Endothelial cell of umbilical vein (primary cell): ENCODE measurements around the gene DPYSL4. TPM values are rescaled to one million over a fixed set of nuclear protein-coding genes. Genes with fewer than 3 reads are reported as not detected.

Experiments used
- BruUV-seq: library from RNA; stranded (reverse); fragments of 400-500 nt; replicated peaks from 2 replicates; lab custom pipeline; 2021; lab: Mats Ljungman, UMichigan
- CTCF ChIA-PET: fragments of 300-600, 350-600 bp; sonication (Branson Sonifier 250); formaldehyde crosslinking; loops from one replicate; lab custom pipeline; 2021; ENCODE audit warnings: antibody characterized with exemption, inconsistent platforms; lab: Charles Lee
- POLR2A ChIA-PET: fragments of 300-600, 350-600 bp; sonication (Branson Sonifier 250); formaldehyde crosslinking; loops from one replicate; lab custom pipeline; 2021; ENCODE audit warnings: antibody characterized with exemption, inconsistent platforms; lab: Charles Lee
- DNase-seq: peaks from one replicate; pipeline ENCODE4 v3.0.0-alpha.2; 2011; ENCODE audit warnings: low read depth, low spot score
- FAIRE-seq: peaks from 2 replicates; lab custom pipeline; 2011; peaks lifted over from hg19 to GRCh38; lab: Jason Lieb, UNC
- H2AFZ ChIP-seq: 2 replicates; pipeline ENCODE4 v1.6.0; 2012; ENCODE audit warnings: low read depth, low read length, control low read depth, inconsistent platforms
- H3K27ac ChIP-seq: 2 replicates; pipeline ENCODE4 v1.5.1; 2011; ENCODE audit warnings: low read depth, mild to moderate bottlenecking, control low read depth, low read length, moderate library complexity; ENCODE audit not compliant: insufficient read depth
- H3K27me3 ChIP-seq, 2 experiments: 2 replicates each; pipeline versions ENCODE4 v1.6.0 to v1.6.1; 2011; ENCODE audit warnings: low read length in 2 of 2, mixed read lengths in 1 of 2; ENCODE audit not compliant: control insufficient read depth in 2 of 2, insufficient read depth in 2 of 2
- H3K36me3 ChIP-seq, 2 experiments: 2 replicates in 1 of 2; 3 replicates in 1 of 2; pipeline ENCODE4 v1.5.1; 2011; ENCODE audit warnings: low read length in 2 of 2, mild to moderate bottlenecking in 1 of 2, moderate library complexity in 1 of 2; ENCODE audit not compliant: control insufficient read depth in 2 of 2, insufficient read depth in 2 of 2; ENCODE audit errors: extremely low read depth in 1 of 2
- H3K4me1 ChIP-seq: 3 replicates; pipeline ENCODE4 v1.5.1; 2011; ENCODE audit warnings: mild to moderate bottlenecking, low read length; ENCODE audit not compliant: control insufficient read depth, insufficient read depth; ENCODE audit errors: extremely low read depth
- H3K4me2 ChIP-seq: 2 replicates; pipeline ENCODE4 v1.6.1; 2011; ENCODE audit warnings: low read length, control low read depth, mixed read lengths; ENCODE audit not compliant: insufficient read depth
- H3K4me3 ChIP-seq, 3 experiments: fragments of 200-600 bp in 1 of 3; sonication (generic), shearing (Covaris generic) in 1 of 3; replicated peaks in 1 of 3; 2 replicates each; pipeline ENCODE4 v1.5.1; 2011 to 2016; ENCODE audit warnings: control low read depth in 3 of 3, low read length in 3 of 3, mild to moderate bottlenecking in 2 of 3, inconsistent platforms in 1 of 3, low read depth in 1 of 3, moderate library complexity in 1 of 3; ENCODE audit not compliant: insufficient read depth in 1 of 3
- H3K79me2 ChIP-seq: 2 replicates; pipeline ENCODE4 v1.6.0; 2012; ENCODE audit warnings: low read length, inconsistent platforms; ENCODE audit not compliant: control insufficient read depth, insufficient read depth
- H3K9ac ChIP-seq: replicated peaks from 2 replicates; pipeline ENCODE3; 2011; ENCODE audit warnings: low read length, control low read depth; ENCODE audit not compliant: insufficient read depth; ENCODE audit errors: extremely low read depth
- H3K9me1 ChIP-seq: replicated peaks from 3 replicates; pipeline ENCODE4 v1.6.0; 2011; ENCODE audit warnings: mild to moderate bottlenecking, low read length; ENCODE audit not compliant: control insufficient read depth, insufficient read depth; ENCODE audit errors: extremely low read depth
- H3K9me3 ChIP-seq: replicated peaks from 2 replicates; pipeline ENCODE4 v1.5.1; 2012; ENCODE audit warnings: low read length, inconsistent platforms; ENCODE audit not compliant: control insufficient read depth, insufficient read depth
- H4K20me1 ChIP-seq: replicated peaks from 2 replicates; pipeline ENCODE3; 2011; ENCODE audit warnings: mild to moderate bottlenecking, low read length; ENCODE audit not compliant: control insufficient read depth, insufficient read depth; ENCODE audit errors: extremely low read depth
- EZH2 ChIP-seq: IDR thresholded peaks from 2 replicates; pipeline ENCODE4 v1.6.1; 2012; ENCODE audit warnings: borderline replicate concordance, low read depth, mild to moderate bottlenecking, moderate library complexity, low read length, inconsistent platforms; ENCODE audit not compliant: severe bottlenecking
- FOS ChIP-seq: IDR thresholded peaks from 2 replicates; pipeline ENCODE4 v1.6.1; 2011; ENCODE audit warnings: mild to moderate bottlenecking, low read length, moderate library complexity, borderline replicate concordance; ENCODE audit not compliant: insufficient read depth
- GATA2 ChIP-seq: IDR thresholded peaks from 2 replicates; pipeline ENCODE4 v1.7.0; 2011; ENCODE audit warnings: low read depth, mild to moderate bottlenecking, moderate library complexity, mixed read lengths, low read length; ENCODE audit not compliant: insufficient read length, insufficient read depth
- JUN ChIP-seq: IDR thresholded peaks from 2 replicates; pipeline ENCODE4 v1.6.1; 2011; ENCODE audit warnings: borderline replicate concordance, low read depth; ENCODE audit not compliant: insufficient read length, insufficient read depth
- MYC ChIP-seq: IDR thresholded peaks from one replicate; pipeline ENCODE4 v1.6.1; 2011; ENCODE audit warnings: mild to moderate bottlenecking, low read depth, low read length
- POLR2A ChIP-seq: IDR thresholded peaks from 2 replicates; pipeline ENCODE4 v1.6.1; 2012; ENCODE audit warnings: low read depth, mild to moderate bottlenecking, control low read depth, low read length
- POLR2AphosphoS5 ChIP-seq: IDR thresholded peaks from 2 replicates; pipeline ENCODE4 v1.6.1; 2012; ENCODE audit warnings: low read depth, mild to moderate bottlenecking, control low read depth, low read length, moderate library complexity; ENCODE audit not compliant: insufficient read depth
- dilution Hi-C: fragments of 300-500 bp; cut with MboI; formaldehyde crosslinking; loops from one replicate; pipeline ENCODE4 v1.15.0; 2019; ENCODE audit warnings: low sequenced_read_pairs; ENCODE audit not compliant: extremely low pct_ligation_motif_present
- intact Hi-C: fragments of 100-400 bp; cut with micrococcal nuclease; formaldehyde crosslinking; loops from one replicate; pipeline ENCODE4 v1.10.0; 2022
- polyA plus RNA-seq, 4 experiments: library from polyadenylated mRNA; depleted of rRNA in 3 of 4; stranded (reverse) in 3 of 4; unstranded in 1 of 4; fragments of >200 nt; gene quantifications; 2 replicates each; pipeline versions ENCODE4 v1.2.1 to v1.2.3, GENCODE V29; 2011 to 2012; ENCODE audit warnings: missing spikeins in 1 of 4
- total RNA-seq: library from RNA; stranded (reverse); gene quantifications from 2 replicates; pipeline ENCODE4 v1.2.3, GENCODE V29; 2021
- TF ChIP-seq, protein P1 (sequence below): IDR thresholded peaks from 2 replicates; pipeline ENCODE4 v1.6.1; 2011; ENCODE audit not compliant: insufficient read depth, insufficient read length
- TF ChIP-seq, protein P2 (sequence below), 2 donors: IDR thresholded peaks; 1 replicate in 1 of 2; 2 replicates in 1 of 2; pipeline ENCODE4 v1.5.1; 2011; ENCODE audit warnings: low read length in 2 of 2, mild to moderate bottlenecking in 2 of 2, moderate library complexity in 2 of 2, control low read depth in 1 of 2, inconsistent platforms in 1 of 2, low read depth in 1 of 2; ENCODE audit not compliant: insufficient read depth in 1 of 2; ENCODE audit errors: extremely low read depth in 1 of 2

The DPYSL4 gene
- total and polyA plus RNA-seq, 2 donors (not counting 3 experiments of a cell fraction or from before 2014, with no cell fraction given), result 27.1 to 60.0 TPM

DNA sequence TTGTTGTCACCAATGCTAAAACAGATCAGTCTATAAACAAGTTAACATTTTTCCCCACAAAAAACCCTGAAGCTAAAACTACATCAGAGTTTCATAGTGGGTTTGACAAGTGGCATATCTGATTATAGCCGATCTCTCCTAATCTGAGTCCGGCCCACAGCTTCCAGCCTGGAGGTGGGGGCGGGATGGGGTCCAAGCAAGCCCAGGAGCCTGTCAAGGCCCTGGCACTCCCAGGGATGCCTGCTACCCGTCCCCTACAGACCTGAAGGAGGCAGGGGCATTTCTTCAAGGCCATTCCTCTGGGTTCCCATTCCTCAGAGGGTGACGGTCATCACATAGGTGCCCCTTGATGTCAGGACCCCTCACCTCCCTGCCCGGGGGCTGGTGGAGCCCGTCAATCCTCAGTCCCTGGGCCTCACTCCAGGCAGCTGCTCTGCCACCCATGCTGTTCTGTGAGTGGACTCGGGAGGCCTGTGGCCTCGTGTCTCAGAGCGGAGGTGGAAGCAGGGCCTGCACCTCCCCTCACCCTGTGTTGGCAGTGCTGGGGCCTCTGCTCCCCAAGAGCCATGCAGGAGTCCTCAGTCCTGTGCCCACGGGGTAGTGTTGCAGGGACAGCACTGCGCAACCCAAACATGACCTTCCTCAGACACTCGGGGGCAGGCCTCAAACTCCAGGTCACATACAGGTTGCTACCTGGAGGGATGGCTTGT, 8.8 kb downstream of the DPYSL4 start:
- Histone ChIP-seq H3K9me1 (no peaks in the 10 kb centered on the region), H4K20me1 (no peaks in the 10 kb centered on the region), H2AFZ (no peak overlapping the region), H3K27ac (no peak overlapping the region), H3K79me2 (no peaks in the 10 kb centered on the region), H3K9me3 (no peaks in the 10 kb centered on the region), H3K4me1 (no peaks in the 10 kb centered on the region), H3K27me3 (no peaks in the 10 kb centered on the region), H3K4me3 (no peak overlapping the region), H3K36me3 (peaks cover 0 to 3% of the 10 kb centered on the region in 2 experiments), H3K4me2 (no peak overlapping the region), H3K9ac (no peak overlapping the region)
- dilution Hi-C loops, result no loop called here
- no peak for TF ChIP-seq JUN
- TF ChIP-seq POLR2A, result no peak
- TF ChIP-seq POLR2AphosphoS5, result no peak
- no peak for TF ChIP-seq FOS
- TF ChIP-seq, protein P1, sequence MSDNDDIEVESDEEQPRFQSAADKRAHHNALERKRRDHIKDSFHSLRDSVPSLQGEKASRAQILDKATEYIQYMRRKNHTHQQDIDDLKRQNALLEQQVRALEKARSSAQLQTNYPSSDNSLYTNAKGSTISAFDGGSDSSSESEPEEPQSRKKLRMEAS, result no peak
- TF ChIP-seq, protein P2, sequence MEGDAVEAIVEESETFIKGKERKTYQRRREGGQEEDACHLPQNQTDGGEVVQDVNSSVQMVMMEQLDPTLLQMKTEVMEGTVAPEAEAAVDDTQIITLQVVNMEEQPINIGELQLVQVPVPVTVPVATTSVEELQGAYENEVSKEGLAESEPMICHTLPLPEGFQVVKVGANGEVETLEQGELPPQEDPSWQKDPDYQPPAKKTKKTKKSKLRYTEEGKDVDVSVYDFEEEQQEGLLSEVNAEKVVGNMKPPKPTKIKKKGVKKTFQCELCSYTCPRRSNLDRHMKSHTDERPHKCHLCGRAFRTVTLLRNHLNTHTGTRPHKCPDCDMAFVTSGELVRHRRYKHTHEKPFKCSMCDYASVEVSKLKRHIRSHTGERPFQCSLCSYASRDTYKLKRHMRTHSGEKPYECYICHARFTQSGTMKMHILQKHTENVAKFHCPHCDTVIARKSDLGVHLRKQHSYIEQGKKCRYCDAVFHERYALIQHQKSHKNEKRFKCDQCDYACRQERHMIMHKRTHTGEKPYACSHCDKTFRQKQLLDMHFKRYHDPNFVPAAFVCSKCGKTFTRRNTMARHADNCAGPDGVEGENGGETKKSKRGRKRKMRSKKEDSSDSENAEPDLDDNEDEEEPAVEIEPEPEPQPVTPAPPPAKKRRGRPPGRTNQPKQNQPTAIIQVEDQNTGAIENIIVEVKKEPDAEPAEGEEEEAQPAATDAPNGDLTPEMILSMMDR (IDR thresholded peaks at IDR 0.05; ENCODE audit: extremely low read depth in 1 of 2, insufficient read depth in 1 of 2, low read depth in 1 of 2, low read length in 2 of 2), result no peak
- TF ChIP-seq MYC, result no peak
- no peak for TF ChIP-seq EZH2
- TF ChIP-seq GATA2, result no peak
- intact Hi-C loops, result no loop called here
- no peak for DNase-seq
- ChIA-PET POLR2A (no interaction called here), CTCF (no interaction called here)
- no peak for FAIRE-seq
- no TSS peak for BruUV-seq
